ENCODE results near the gene YWHAE. TPM values are rescaled to one million over a fixed set of nuclear protein-coding genes. Genes with fewer than 3 reads are reported as not detected.
A peak's percentile ranks its signal among the peaks of the same experiment; 100 is the strongest.

Gene YWHAE
- total and polyA plus RNA-seq, 9 of the 15 experiments (the other 6 are each of a cell fraction or from before 2014, with no cell fraction given): 184 to 727 (median 448) TPM

DNA sequence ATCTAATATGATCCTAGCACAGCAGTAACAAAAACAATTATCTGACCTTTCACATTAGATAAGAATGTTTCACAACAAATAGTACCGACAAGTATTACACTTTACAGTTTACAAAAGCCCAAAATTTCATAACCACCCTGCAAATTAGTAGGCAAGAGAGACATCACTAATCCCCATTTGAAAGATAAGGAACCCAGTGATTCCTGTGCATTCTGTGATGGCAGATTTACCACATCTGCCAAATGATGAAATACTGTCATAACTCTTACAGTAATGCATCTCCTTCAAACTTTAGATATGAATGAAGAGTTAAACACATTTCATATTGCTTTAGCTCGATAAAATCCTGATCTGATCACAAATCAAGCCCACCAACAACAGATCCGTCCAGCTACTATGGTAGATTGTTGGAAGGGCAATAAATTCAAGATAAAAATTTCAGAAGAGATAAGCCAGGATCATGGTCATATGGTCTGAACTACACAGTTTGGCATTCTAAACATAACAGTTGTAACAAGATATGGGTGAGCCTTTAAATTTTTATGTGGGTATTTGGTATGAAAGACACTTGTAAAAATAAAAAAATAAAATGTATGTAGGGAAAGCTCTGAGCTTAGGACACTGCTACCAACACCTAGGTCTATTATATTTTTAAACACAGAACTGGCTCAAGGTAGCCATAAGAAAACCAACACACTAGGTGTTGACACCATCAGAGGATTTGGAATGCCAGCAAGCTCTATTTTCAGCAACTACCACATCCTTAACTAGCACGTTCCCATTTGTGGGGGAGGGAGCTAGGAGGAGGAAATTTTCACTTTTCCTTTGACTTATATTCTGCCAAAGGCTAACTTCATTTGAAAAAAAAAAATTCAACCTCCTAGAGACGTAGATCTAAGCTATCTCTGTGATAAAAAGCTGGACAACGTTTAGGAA is 9.3 kb downstream of the YWHAE start (continued):
- TF ChIP-seq, protein P1, sequence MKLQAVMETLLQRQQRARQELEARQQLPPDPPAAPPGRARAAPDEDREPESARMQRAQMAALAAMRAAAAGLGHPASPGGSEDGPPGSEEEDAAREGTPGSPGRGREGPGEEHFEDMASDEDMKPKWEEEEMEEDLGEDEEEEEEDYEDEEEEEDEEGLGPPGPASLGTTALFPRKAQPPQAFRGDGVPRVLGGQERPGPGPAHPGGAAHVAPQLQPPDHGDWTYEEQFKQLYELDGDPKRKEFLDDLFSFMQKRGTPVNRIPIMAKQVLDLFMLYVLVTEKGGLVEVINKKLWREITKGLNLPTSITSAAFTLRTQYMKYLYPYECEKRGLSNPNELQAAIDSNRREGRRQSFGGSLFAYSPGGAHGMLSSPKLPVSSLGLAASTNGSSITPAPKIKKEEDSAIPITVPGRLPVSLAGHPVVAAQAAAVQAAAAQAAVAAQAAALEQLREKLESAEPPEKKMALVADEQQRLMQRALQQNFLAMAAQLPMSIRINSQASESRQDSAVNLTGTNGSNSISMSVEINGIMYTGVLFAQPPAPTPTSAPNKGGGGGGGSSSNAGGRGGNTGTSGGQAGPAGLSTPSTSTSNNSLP (IDR thresholded peaks at IDR 0.05; ENCODE audit: borderline replicate concordance, low read depth, low read length): no peak
- TF ChIP-seq RB1 (IDR thresholded peaks at IDR 0.05; ENCODE audit: low read depth) (no peak), ZNF431 (CRISPR knock-in tag; IDR thresholded peaks at IDR 0.05) (no peak), ZNF224 (CRISPR knock-in tag; IDR thresholded peaks at IDR 0.05) (no peak), CBX1 (IDR thresholded peaks at IDR 0.05; ENCODE audit: low read depth) (no peak), CBFA2T2 (conservative IDR thresholded peaks at IDR 0.05) (no peak), MAZ (CRISPR knock-in tag; conservative IDR thresholded peaks at IDR 0.05 in 1 of 2, IDR thresholded peaks at IDR 0.05 in 1 of 2) (no peak), ZNF639 (CRISPR knock-in tag; conservative IDR thresholded peaks at IDR 0.05 in 1 of 2, IDR thresholded peaks at IDR 0.05 in 1 of 2) (no peak), ZNF436 (CRISPR knock-in tag; IDR thresholded peaks at IDR 0.05) (no peak), BRF1 (IDR thresholded peaks at IDR 0.05; ENCODE audit: borderline replicate concordance, extremely low read depth, insufficient read length) (no peak), SMARCA4 (IDR thresholded peaks at IDR 0.05) (peak; percentile 59; the same call in 1 of the 2 replicates), FOXA3 (CRISPR knock-in tag; conservative IDR thresholded peaks at IDR 0.05 in 1 of 2, IDR thresholded peaks at IDR 0.05 in 1 of 2) (no peak)
- TF ChIP-seq, protein P2, sequence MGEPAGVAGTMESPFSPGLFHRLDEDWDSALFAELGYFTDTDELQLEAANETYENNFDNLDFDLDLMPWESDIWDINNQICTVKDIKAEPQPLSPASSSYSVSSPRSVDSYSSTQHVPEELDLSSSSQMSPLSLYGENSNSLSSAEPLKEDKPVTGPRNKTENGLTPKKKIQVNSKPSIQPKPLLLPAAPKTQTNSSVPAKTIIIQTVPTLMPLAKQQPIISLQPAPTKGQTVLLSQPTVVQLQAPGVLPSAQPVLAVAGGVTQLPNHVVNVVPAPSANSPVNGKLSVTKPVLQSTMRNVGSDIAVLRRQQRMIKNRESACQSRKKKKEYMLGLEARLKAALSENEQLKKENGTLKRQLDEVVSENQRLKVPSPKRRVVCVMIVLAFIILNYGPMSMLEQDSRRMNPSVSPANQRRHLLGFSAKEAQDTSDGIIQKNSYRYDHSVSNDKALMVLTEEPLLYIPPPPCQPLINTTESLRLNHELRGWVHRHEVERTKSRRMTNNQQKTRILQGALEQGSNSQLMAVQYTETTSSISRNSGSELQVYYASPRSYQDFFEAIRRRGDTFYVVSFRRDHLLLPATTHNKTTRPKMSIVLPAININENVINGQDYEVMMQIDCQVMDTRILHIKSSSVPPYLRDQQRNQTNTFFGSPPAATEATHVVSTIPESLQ (CRISPR knock-in tag; IDR thresholded peaks at IDR 0.05): no peak
- TF ChIP-seq, protein P3, sequence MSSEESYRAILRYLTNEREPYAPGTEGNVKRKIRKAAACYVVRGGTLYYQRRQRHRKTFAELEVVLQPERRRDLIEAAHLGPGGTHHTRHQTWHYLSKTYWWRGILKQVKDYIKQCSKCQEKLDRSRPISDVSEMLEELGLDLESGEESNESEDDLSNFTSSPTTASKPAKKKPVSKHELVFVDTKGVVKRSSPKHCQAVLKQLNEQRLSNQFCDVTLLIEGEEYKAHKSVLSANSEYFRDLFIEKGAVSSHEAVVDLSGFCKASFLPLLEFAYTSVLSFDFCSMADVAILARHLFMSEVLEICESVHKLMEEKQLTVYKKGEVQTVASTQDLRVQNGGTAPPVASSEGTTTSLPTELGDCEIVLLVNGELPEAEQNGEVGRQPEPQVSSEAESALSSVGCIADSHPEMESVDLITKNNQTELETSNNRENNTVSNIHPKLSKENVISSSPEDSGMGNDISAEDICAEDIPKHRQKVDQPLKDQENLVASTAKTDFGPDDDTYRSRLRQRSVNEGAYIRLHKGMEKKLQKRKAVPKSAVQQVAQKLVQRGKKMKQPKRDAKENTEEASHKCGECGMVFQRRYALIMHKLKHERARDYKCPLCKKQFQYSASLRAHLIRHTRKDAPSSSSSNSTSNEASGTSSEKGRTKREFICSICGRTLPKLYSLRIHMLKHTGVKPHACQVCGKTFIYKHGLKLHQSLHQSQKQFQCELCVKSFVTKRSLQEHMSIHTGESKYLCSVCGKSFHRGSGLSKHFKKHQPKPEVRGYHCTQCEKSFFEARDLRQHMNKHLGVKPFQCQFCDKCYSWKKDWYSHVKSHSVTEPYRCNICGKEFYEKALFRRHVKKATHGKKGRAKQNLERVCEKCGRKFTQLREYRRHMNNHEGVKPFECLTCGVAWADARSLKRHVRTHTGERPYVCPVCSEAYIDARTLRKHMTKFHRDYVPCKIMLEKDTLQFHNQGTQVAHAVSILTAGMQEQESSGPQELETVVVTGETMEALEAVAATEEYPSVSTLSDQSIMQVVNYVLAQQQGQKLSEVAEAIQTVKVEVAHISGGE (CRISPR knock-in tag; IDR thresholded peaks at IDR 0.05): no peak

All from K562 (cell line).